Measurements from ENCODE around the gene GPHB5.

The GPHB5 gene

DNA sequence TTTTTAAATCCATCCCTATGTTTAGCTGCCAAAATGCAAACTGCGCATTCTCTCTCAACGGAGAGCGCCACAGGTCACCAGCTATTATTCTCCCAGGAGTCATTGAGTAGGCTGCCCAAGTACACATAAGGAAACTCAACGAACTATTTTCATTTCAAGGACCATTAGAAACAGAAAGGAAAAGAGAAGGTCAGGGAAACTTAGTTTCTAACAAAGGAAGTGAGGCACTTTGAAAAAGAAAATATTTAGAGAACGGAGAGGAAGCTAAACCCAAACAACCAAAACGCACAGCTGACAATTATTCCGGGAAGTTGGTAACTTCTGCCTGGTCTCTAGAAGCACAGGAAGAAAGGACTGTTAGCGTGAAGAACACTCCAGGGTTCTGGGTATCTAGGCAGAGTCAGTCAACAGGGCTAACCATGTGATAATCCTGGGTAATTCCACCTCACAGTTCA lies 23.5 kb downstream of the GPHB5 start:
- no peaks in the 10 kb centered on the region for H3K9me3 ChIP-seq (ENCODE audit: insufficient read depth, low read length, severe bottlenecking)
- no peak overlapping the region for H3K9ac ChIP-seq (ENCODE audit: low read depth, low read length)
- no peak overlapping the region for H3K27ac ChIP-seq (ENCODE audit: low read length)
- H2AFZ ChIP-seq (ENCODE audit: low read depth, low read length) = no peak overlapping the region
- no peaks in the 10 kb centered on the region for H3K4me1 ChIP-seq (ENCODE audit: insufficient read depth, low read length)
- TF ChIP-seq EZH2 (IDR thresholded peaks at IDR 0.05; ENCODE audit: borderline replicate concordance, low read depth, low read length, severe bottlenecking) = no peak
- TF ChIP-seq, protein P1, sequence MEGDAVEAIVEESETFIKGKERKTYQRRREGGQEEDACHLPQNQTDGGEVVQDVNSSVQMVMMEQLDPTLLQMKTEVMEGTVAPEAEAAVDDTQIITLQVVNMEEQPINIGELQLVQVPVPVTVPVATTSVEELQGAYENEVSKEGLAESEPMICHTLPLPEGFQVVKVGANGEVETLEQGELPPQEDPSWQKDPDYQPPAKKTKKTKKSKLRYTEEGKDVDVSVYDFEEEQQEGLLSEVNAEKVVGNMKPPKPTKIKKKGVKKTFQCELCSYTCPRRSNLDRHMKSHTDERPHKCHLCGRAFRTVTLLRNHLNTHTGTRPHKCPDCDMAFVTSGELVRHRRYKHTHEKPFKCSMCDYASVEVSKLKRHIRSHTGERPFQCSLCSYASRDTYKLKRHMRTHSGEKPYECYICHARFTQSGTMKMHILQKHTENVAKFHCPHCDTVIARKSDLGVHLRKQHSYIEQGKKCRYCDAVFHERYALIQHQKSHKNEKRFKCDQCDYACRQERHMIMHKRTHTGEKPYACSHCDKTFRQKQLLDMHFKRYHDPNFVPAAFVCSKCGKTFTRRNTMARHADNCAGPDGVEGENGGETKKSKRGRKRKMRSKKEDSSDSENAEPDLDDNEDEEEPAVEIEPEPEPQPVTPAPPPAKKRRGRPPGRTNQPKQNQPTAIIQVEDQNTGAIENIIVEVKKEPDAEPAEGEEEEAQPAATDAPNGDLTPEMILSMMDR (IDR thresholded peaks at IDR 0.05; ENCODE audit: borderline replicate concordance, extremely low read depth, low read length, poor library complexity, severe bottlenecking) = no peak
- no peak for ATAC-seq (ENCODE audit: insufficient read depth, low read depth)
- no peaks in the 10 kb centered on the region for H4K20me1 ChIP-seq (ENCODE audit: insufficient read depth, low read length)
- peaks cover 3% of the 10 kb centered on the region for H3K27me3 ChIP-seq (ENCODE audit: insufficient read depth, low read length, poor library complexity)
- no peaks in the 10 kb centered on the region for H3K36me3 ChIP-seq (ENCODE audit: insufficient read depth, low read length)
- H3K4me2 ChIP-seq (ENCODE audit: insufficient read depth, low read length) = no peak overlapping the region
- no peaks in the 10 kb centered on the region for H3K79me2 ChIP-seq (ENCODE audit: insufficient read depth, low read length)
- DNase-seq = no peak
- H3K4me3 ChIP-seq (ENCODE audit: low read depth in 1 of 2, low read length in 2 of 2) = no peak overlapping the region

DNA sequence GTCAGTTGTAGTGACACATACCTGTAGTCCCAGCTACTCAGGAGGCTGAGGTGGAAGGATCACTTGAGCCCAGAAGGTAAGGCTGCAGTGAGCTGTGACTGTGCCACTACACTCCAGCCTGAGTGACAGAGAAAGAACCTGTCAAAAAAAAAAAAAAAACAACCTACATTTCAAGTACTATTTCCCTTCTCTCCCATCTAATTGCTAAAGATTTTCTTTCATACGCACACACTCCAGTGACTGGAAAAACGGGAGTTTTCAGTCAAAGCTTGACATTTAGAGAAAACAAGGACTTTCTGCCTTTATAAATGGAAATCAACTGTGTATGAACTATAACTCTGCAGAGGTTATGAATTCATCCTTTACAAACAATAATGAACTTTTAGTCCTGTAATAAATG lies 25.9 kb downstream of the GPHB5 start:
- H3K27me3 ChIP-seq (ENCODE audit: insufficient read depth, low read length, poor library complexity) = peaks cover 3% of the 10 kb centered on the region

DNA sequence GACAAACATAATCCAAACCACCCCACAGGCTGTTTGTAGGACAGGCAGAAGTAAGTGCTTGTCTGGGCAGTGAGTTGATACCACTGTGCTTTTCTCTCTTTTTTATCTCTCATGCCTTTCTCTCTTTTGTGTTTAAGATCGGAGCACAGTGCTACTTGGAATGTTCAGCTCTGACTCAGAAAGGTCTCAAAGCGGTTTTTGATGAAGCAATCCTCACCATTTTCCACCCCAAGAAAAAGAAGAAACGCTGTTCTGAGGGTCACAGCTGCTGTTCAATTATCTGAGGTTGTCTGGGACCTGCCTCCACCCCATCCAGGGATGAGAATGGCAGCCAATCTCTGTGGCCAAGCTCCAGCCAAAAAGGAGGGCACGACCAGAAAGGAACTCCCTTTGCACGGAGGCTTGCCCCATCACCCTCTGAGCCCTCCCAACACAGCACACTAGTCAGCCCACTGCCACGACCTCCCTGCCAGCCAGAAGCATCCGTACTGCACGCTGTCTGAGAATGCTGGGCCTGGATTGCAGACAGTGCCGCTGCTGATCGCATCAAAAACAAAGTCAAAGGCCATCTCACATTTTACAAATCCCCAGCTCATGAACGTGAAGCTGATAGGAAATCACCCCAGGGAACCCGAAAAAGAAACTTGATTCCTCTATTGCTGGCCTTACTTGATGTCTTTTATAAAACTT lies 27.8 kb downstream of the GPHB5 start:
- H3K36me3 ChIP-seq (ENCODE audit: insufficient read depth, low read length) = no peaks in the 10 kb centered on the region
- H3K9me3 ChIP-seq (ENCODE audit: insufficient read depth, low read length, severe bottlenecking) = no peaks in the 10 kb centered on the region
- no peak overlapping the region for H3K4me2 ChIP-seq (ENCODE audit: insufficient read depth, low read length)
- no peak for TF ChIP-seq EZH2 (IDR thresholded peaks at IDR 0.05; ENCODE audit: borderline replicate concordance, low read depth, low read length, severe bottlenecking)
- TF ChIP-seq, protein P1 (IDR thresholded peaks at IDR 0.05; ENCODE audit: borderline replicate concordance, extremely low read depth, low read length, poor library complexity, severe bottlenecking) = no peak
- no peak for ATAC-seq (ENCODE audit: insufficient read depth, low read depth)
- H3K27ac ChIP-seq (ENCODE audit: low read length) = no peak overlapping the region
- no peak for DNase-seq
- H3K9ac ChIP-seq (ENCODE audit: low read depth, low read length) = no peak overlapping the region
- H3K4me3 ChIP-seq (ENCODE audit: low read depth in 1 of 2, low read length in 2 of 2) = no peak overlapping the region
- no peak overlapping the region for H2AFZ ChIP-seq (ENCODE audit: low read depth, low read length)
- H3K79me2 ChIP-seq (ENCODE audit: insufficient read depth, low read length) = no peaks in the 10 kb centered on the region
- H3K4me1 ChIP-seq (ENCODE audit: insufficient read depth, low read length) = no peaks in the 10 kb centered on the region
- H3K27me3 ChIP-seq (ENCODE audit: insufficient read depth, low read length, poor library complexity) = peaks cover 11% of the 10 kb centered on the region
- H4K20me1 ChIP-seq (ENCODE audit: insufficient read depth, low read length) = no peaks in the 10 kb centered on the region

More for the DNA sequence above, 25.9 kb downstream of the GPHB5 start:
- DNase-seq (no peak), ATAC-seq (ENCODE audit: insufficient read depth, low read depth) (no peak)
- H3K4me2 ChIP-seq (ENCODE audit: insufficient read depth, low read length) = no peak overlapping the region
- no peak overlapping the region for H3K4me3 ChIP-seq (ENCODE audit: low read depth in 1 of 2, low read length in 2 of 2)
- no peaks in the 10 kb centered on the region for H3K9me3 ChIP-seq (ENCODE audit: insufficient read depth, low read length, severe bottlenecking)
- H4K20me1 ChIP-seq (ENCODE audit: insufficient read depth, low read length) = no peaks in the 10 kb centered on the region
- H2AFZ ChIP-seq (ENCODE audit: low read depth, low read length) = no peak overlapping the region
- no peaks in the 10 kb centered on the region for H3K4me1 ChIP-seq (ENCODE audit: insufficient read depth, low read length)
- no peak overlapping the region for H3K27ac ChIP-seq (ENCODE audit: low read length)
- no peaks in the 10 kb centered on the region for H3K36me3 ChIP-seq (ENCODE audit: insufficient read depth, low read length)
- no peak for TF ChIP-seq EZH2 (IDR thresholded peaks at IDR 0.05; ENCODE audit: borderline replicate concordance, low read depth, low read length, severe bottlenecking)
- TF ChIP-seq, protein P1 (IDR thresholded peaks at IDR 0.05; ENCODE audit: borderline replicate concordance, extremely low read depth, low read length, poor library complexity, severe bottlenecking) = no peak
- H3K79me2 ChIP-seq (ENCODE audit: insufficient read depth, low read length) = no peaks in the 10 kb centered on the region
- no peak overlapping the region for H3K9ac ChIP-seq (ENCODE audit: low read depth, low read length)
